Endothelial cell of umbilical vein (primary cell): ENCODE results near the gene CDK19. TPM values are rescaled to one million over a fixed set of nuclear protein-coding genes. Genes with fewer than 3 reads are reported as not detected.

Source experiments
- BruUV-seq: library from RNA; stranded (reverse); fragments of 400-500 nt; replicated peaks from 2 replicates; lab custom pipeline; 2021; lab: Mats Ljungman, UMichigan
- CTCF ChIA-PET: fragments of 300-600, 350-600 bp; sonication (Branson Sonifier 250); formaldehyde crosslinking; loops from one replicate; lab custom pipeline; 2021; ENCODE audit warnings: antibody characterized with exemption, inconsistent platforms; lab: Charles Lee
- POLR2A ChIA-PET: fragments of 300-600, 350-600 bp; sonication (Branson Sonifier 250); formaldehyde crosslinking; loops from one replicate; lab custom pipeline; 2021; ENCODE audit warnings: antibody characterized with exemption, inconsistent platforms; lab: Charles Lee
- DNase-seq: peaks from one replicate; pipeline ENCODE4 v3.0.0-alpha.2; 2011; ENCODE audit warnings: low read depth, low spot score
- FAIRE-seq: peaks from 2 replicates; lab custom pipeline; 2011; peaks lifted over from hg19 to GRCh38; lab: Jason Lieb, UNC
- H2AFZ ChIP-seq: 2 replicates; pipeline ENCODE4 v1.6.0; 2012; ENCODE audit warnings: low read depth, low read length, control low read depth, inconsistent platforms
- H3K27ac ChIP-seq: 2 replicates; pipeline ENCODE4 v1.5.1; 2011; ENCODE audit warnings: low read depth, mild to moderate bottlenecking, control low read depth, low read length, moderate library complexity; ENCODE audit not compliant: insufficient read depth
- H3K27me3 ChIP-seq, 2 experiments: 2 replicates each; pipeline versions ENCODE4 v1.6.0 to v1.6.1; 2011; ENCODE audit warnings: low read length in 2 of 2, mixed read lengths in 1 of 2; ENCODE audit not compliant: control insufficient read depth in 2 of 2, insufficient read depth in 2 of 2
- H3K36me3 ChIP-seq, 2 experiments: 2 replicates in 1 of 2; 3 replicates in 1 of 2; pipeline ENCODE4 v1.5.1; 2011; ENCODE audit warnings: low read length in 2 of 2, mild to moderate bottlenecking in 1 of 2, moderate library complexity in 1 of 2; ENCODE audit not compliant: control insufficient read depth in 2 of 2, insufficient read depth in 2 of 2; ENCODE audit errors: extremely low read depth in 1 of 2
- H3K4me1 ChIP-seq: 3 replicates; pipeline ENCODE4 v1.5.1; 2011; ENCODE audit warnings: mild to moderate bottlenecking, low read length; ENCODE audit not compliant: control insufficient read depth, insufficient read depth; ENCODE audit errors: extremely low read depth
- H3K4me2 ChIP-seq: 2 replicates; pipeline ENCODE4 v1.6.1; 2011; ENCODE audit warnings: low read length, control low read depth, mixed read lengths; ENCODE audit not compliant: insufficient read depth
- H3K4me3 ChIP-seq, 3 experiments: fragments of 200-600 bp in 1 of 3; sonication (generic), shearing (Covaris generic) in 1 of 3; replicated peaks in 1 of 3; 2 replicates each; pipeline ENCODE4 v1.5.1; 2011 to 2016; ENCODE audit warnings: control low read depth in 3 of 3, low read length in 3 of 3, mild to moderate bottlenecking in 2 of 3, inconsistent platforms in 1 of 3, low read depth in 1 of 3, moderate library complexity in 1 of 3; ENCODE audit not compliant: insufficient read depth in 1 of 3
- H3K79me2 ChIP-seq: 2 replicates; pipeline ENCODE4 v1.6.0; 2012; ENCODE audit warnings: low read length, inconsistent platforms; ENCODE audit not compliant: control insufficient read depth, insufficient read depth
- H3K9ac ChIP-seq: replicated peaks from 2 replicates; pipeline ENCODE3; 2011; ENCODE audit warnings: low read length, control low read depth; ENCODE audit not compliant: insufficient read depth; ENCODE audit errors: extremely low read depth
- H3K9me1 ChIP-seq: replicated peaks from 3 replicates; pipeline ENCODE4 v1.6.0; 2011; ENCODE audit warnings: mild to moderate bottlenecking, low read length; ENCODE audit not compliant: control insufficient read depth, insufficient read depth; ENCODE audit errors: extremely low read depth
- H3K9me3 ChIP-seq: replicated peaks from 2 replicates; pipeline ENCODE4 v1.5.1; 2012; ENCODE audit warnings: low read length, inconsistent platforms; ENCODE audit not compliant: control insufficient read depth, insufficient read depth
- H4K20me1 ChIP-seq: replicated peaks from 2 replicates; pipeline ENCODE3; 2011; ENCODE audit warnings: mild to moderate bottlenecking, low read length; ENCODE audit not compliant: control insufficient read depth, insufficient read depth; ENCODE audit errors: extremely low read depth
- EZH2 ChIP-seq: IDR thresholded peaks from 2 replicates; pipeline ENCODE4 v1.6.1; 2012; ENCODE audit warnings: borderline replicate concordance, low read depth, mild to moderate bottlenecking, moderate library complexity, low read length, inconsistent platforms; ENCODE audit not compliant: severe bottlenecking
- FOS ChIP-seq: IDR thresholded peaks from 2 replicates; pipeline ENCODE4 v1.6.1; 2011; ENCODE audit warnings: mild to moderate bottlenecking, low read length, moderate library complexity, borderline replicate concordance; ENCODE audit not compliant: insufficient read depth
- GATA2 ChIP-seq: IDR thresholded peaks from 2 replicates; pipeline ENCODE4 v1.7.0; 2011; ENCODE audit warnings: low read depth, mild to moderate bottlenecking, moderate library complexity, mixed read lengths, low read length; ENCODE audit not compliant: insufficient read length, insufficient read depth
- JUN ChIP-seq: IDR thresholded peaks from 2 replicates; pipeline ENCODE4 v1.6.1; 2011; ENCODE audit warnings: borderline replicate concordance, low read depth; ENCODE audit not compliant: insufficient read length, insufficient read depth
- MYC ChIP-seq: IDR thresholded peaks from one replicate; pipeline ENCODE4 v1.6.1; 2011; ENCODE audit warnings: mild to moderate bottlenecking, low read depth, low read length
- POLR2A ChIP-seq: IDR thresholded peaks from 2 replicates; pipeline ENCODE4 v1.6.1; 2012; ENCODE audit warnings: low read depth, mild to moderate bottlenecking, control low read depth, low read length
- POLR2AphosphoS5 ChIP-seq: IDR thresholded peaks from 2 replicates; pipeline ENCODE4 v1.6.1; 2012; ENCODE audit warnings: low read depth, mild to moderate bottlenecking, control low read depth, low read length, moderate library complexity; ENCODE audit not compliant: insufficient read depth
- dilution Hi-C: fragments of 300-500 bp; cut with MboI; formaldehyde crosslinking; loops from one replicate; pipeline ENCODE4 v1.15.0; 2019; ENCODE audit warnings: low sequenced_read_pairs; ENCODE audit not compliant: extremely low pct_ligation_motif_present
- intact Hi-C: fragments of 100-400 bp; cut with micrococcal nuclease; formaldehyde crosslinking; loops from one replicate; pipeline ENCODE4 v1.10.0; 2022
- polyA plus RNA-seq, 4 experiments: library from polyadenylated mRNA; depleted of rRNA in 3 of 4; stranded (reverse) in 3 of 4; unstranded in 1 of 4; fragments of >200 nt; gene quantifications; 2 replicates each; pipeline versions ENCODE4 v1.2.1 to v1.2.3, GENCODE V29; 2011 to 2012; ENCODE audit warnings: missing spikeins in 1 of 4
- total RNA-seq: library from RNA; stranded (reverse); gene quantifications from 2 replicates; pipeline ENCODE4 v1.2.3, GENCODE V29; 2021
- TF ChIP-seq, protein P1 (sequence below), 2 donors: IDR thresholded peaks; 1 replicate in 1 of 2; 2 replicates in 1 of 2; pipeline ENCODE4 v1.5.1; 2011; ENCODE audit warnings: low read length in 2 of 2, mild to moderate bottlenecking in 2 of 2, moderate library complexity in 2 of 2, control low read depth in 1 of 2, inconsistent platforms in 1 of 2, low read depth in 1 of 2; ENCODE audit not compliant: insufficient read depth in 1 of 2; ENCODE audit errors: extremely low read depth in 1 of 2
- TF ChIP-seq, protein P2 (sequence below): IDR thresholded peaks from 2 replicates; pipeline ENCODE4 v1.6.1; 2011; ENCODE audit not compliant: insufficient read depth, insufficient read length

CDK19 gene
- total and polyA plus RNA-seq, 2 donors (not counting 3 experiments of a cell fraction or from before 2014, with no cell fraction given), result 4.6 to 12.1 TPM

DNA sequence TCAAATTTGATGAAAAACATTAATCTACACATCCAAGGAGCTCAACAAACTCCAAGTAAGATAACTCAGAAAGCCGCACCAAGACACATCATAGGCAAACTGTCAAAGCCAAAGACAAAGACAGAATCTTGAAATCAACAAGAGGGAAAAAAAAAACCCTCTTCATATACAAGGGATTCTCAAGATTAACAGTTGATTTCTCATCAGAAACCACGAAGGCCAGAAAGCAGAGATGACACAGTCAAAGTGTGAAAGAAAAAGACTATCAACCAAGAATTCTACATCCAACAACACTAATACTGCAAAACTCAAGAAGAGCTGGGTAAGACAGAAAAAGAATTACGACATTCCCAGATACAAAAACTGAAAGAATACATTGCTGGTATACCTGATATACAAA lies 73.8 kb downstream of the CDK19 start:
- POLR2A ChIA-PET, result no interaction called here
- Histone ChIP-seq H3K9me1 (no peaks in the 10 kb centered on the region), H4K20me1 (no peaks in the 10 kb centered on the region), H3K9ac (no peak overlapping the region), H2AFZ (no peak overlapping the region), H3K9me3 (no peaks in the 10 kb centered on the region), H3K4me3 (no peak overlapping the region), H3K27ac (no peak overlapping the region), H3K36me3 (no peaks in the 10 kb centered on the region), H3K4me2 (no peak overlapping the region), H3K4me1 (no peaks in the 10 kb centered on the region), H3K27me3 (no peaks in the 10 kb centered on the region), H3K79me2 (no peaks in the 10 kb centered on the region)
- no peak for FAIRE-seq
- no peak for DNase-seq
- intact Hi-C loops, result no loop called here
- dilution Hi-C loops, result no loop called here
- CTCF ChIA-PET, result interaction anchor here (0.8 kb wide), 1 partner anchor 59 kb away, joined by 3 read pairs; no protein-coding TSS in a partner anchor
- no TSS peak for BruUV-seq
- no peak for TF ChIP-seq JUN
- no peak for TF ChIP-seq GATA2
- no peak for TF ChIP-seq FOS

DNA sequence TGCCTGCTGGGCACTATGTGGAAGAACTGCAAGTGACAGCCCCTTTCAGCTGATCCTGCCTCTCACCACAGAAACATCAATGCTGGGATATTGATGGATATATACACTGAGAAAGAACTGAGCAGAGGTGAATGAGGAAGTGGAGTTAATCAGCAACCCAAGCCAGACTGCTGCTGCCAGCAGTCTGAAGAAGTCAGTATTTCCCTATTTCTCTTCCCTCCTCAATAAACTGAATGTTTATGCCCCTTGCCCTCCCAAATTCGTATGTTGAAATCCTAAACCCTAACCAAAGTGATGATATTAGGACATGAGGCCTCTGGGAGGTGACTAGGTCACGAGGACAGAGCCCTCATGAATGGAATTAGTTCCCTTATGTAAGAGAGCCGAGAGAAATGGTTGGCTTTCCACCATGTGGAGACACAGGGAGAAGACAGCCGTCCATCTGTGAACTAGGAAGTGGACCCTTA lies 76.3 kb downstream of the CDK19 start:
- no peaks in the 10 kb centered on the region for H3K9me1 ChIP-seq
- no peak overlapping the region for H2AFZ ChIP-seq
- dilution Hi-C loops, result no loop called here
- H3K9ac ChIP-seq, result no peak overlapping the region
- DNase-seq, result no peak
- no peaks in the 10 kb centered on the region for H3K9me3 ChIP-seq
- no peak overlapping the region for H3K4me2 ChIP-seq
- H3K27ac ChIP-seq, result no peak overlapping the region
- TF ChIP-seq, protein P1, sequence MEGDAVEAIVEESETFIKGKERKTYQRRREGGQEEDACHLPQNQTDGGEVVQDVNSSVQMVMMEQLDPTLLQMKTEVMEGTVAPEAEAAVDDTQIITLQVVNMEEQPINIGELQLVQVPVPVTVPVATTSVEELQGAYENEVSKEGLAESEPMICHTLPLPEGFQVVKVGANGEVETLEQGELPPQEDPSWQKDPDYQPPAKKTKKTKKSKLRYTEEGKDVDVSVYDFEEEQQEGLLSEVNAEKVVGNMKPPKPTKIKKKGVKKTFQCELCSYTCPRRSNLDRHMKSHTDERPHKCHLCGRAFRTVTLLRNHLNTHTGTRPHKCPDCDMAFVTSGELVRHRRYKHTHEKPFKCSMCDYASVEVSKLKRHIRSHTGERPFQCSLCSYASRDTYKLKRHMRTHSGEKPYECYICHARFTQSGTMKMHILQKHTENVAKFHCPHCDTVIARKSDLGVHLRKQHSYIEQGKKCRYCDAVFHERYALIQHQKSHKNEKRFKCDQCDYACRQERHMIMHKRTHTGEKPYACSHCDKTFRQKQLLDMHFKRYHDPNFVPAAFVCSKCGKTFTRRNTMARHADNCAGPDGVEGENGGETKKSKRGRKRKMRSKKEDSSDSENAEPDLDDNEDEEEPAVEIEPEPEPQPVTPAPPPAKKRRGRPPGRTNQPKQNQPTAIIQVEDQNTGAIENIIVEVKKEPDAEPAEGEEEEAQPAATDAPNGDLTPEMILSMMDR (IDR thresholded peaks at IDR 0.05; ENCODE audit: extremely low read depth in 1 of 2, insufficient read depth in 1 of 2, low read depth in 1 of 2, low read length in 2 of 2), result no peak
- TF ChIP-seq JUN (no peak), EZH2 (no peak), POLR2A (no peak), MYC (no peak), FOS (no peak), GATA2 (no peak), POLR2AphosphoS5 (no peak)
- TF ChIP-seq, protein P2, sequence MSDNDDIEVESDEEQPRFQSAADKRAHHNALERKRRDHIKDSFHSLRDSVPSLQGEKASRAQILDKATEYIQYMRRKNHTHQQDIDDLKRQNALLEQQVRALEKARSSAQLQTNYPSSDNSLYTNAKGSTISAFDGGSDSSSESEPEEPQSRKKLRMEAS, result no peak
- POLR2A ChIA-PET, result no interaction called here
- no peaks in the 10 kb centered on the region for H3K4me1 ChIP-seq
- intact Hi-C loops, result no loop called here
- BruUV-seq, result no TSS peak
- no peak for FAIRE-seq
- no peaks in the 10 kb centered on the region for H4K20me1 ChIP-seq
- CTCF ChIA-PET, result no interaction called here
- H3K4me3 ChIP-seq, result no peak overlapping the region
- H3K79me2 ChIP-seq, result no peaks in the 10 kb centered on the region
- H3K36me3 ChIP-seq, result no peaks in the 10 kb centered on the region
- no peaks in the 10 kb centered on the region for H3K27me3 ChIP-seq
